Brain microvascular endothelial cell (primary cell): ENCODE data around the gene UBXN2A.

Experiments
- DNase-seq: peaks from one replicate; pipeline ENCODE4 v3.0.0-alpha.2; 2020
- H3K27ac ChIP-seq: fragments of 250-450 bp; sonication (Bioruptor Pico); 2 replicates; pipeline ENCODE4 v1.5.1; 2020; ENCODE audit warnings: mild to moderate bottlenecking, moderate library complexity
- H3K27me3 ChIP-seq: fragments of 250-450 bp; sonication (Bioruptor Pico); replicated peaks from 2 replicates; pipeline ENCODE4 v1.5.1; 2020; ENCODE audit warnings: mild to moderate bottlenecking
- H3K36me3 ChIP-seq: fragments of 250-450 bp; sonication (Bioruptor Pico); replicated peaks from 2 replicates; pipeline ENCODE4 v1.5.1; 2020; ENCODE audit warnings: mild to moderate bottlenecking
- H3K4me3 ChIP-seq: 2 replicates; pipeline ENCODE4 v1.5.1; 2011; ENCODE audit warnings: low read depth, mild to moderate bottlenecking, control low read depth, low read length, moderate library complexity
- CTCF ChIP-seq: IDR thresholded peaks from 2 replicates; pipeline ENCODE4 v1.5.1; 2011; ENCODE audit warnings: low read depth, mild to moderate bottlenecking, moderate library complexity, low read length, control low read depth, inconsistent platforms; ENCODE audit errors: missing control alignments
- in situ Hi-C: cut with HindIII; loops from 2 replicates; pipeline ENCODE4 v1.10.0; 2017; ENCODE audit warnings: low sequenced_read_pairs, low pct_ligation_motif_present

Gene UBXN2A

GRCh38 chr2:23939987-23940717 is at the start of gene UBXN2A:
Gene UBXN2A, plus strand, starts transcription at chr2:23940463. Its CDS starts 17,852 bp downstream, at chr2:23958315.
- H3K4me3 ChIP-seq: peak within 1 kb of the TSS; percentile 78
- TF ChIP-seq CTCF: no peak
- in situ Hi-C loops: no loop called here
- peak; percentile 50 for DNase-seq
- H3K27me3 ChIP-seq: no peaks in the 10 kb centered on the region
- peak within 1 kb of the TSS; percentile 84 for H3K27ac ChIP-seq
- H3K36me3 ChIP-seq: peaks cover 2% of the 10 kb centered on the region

- Histone ChIP-seq H3K27ac (no peak overlapping the region), H3K36me3 (no peaks in the 10 kb centered on the region), H3K27me3 (no peaks in the 10 kb centered on the region), H3K4me3 (no peak overlapping the region)
- DNase-seq: no peak
- in situ Hi-C loops: loop anchor here (25.0 kb wide), 1 partner anchor 88 kb away; no protein-coding TSS in a partner anchor
- TF ChIP-seq CTCF: no peak
Observed at GRCh38 chr2:23900133-23900532, 40.1 kb upstream of the UBXN2A start.

GRCh38 chr2:23900541-23901322 is 39.5 kb upstream of the UBXN2A start:
- in situ Hi-C loops: loop anchor here (25.0 kb wide), 1 partner anchor 88 kb away; no protein-coding TSS in a partner anchor
- Histone ChIP-seq H3K4me3 (no peak overlapping the region), H3K36me3 (no peaks in the 10 kb centered on the region), H3K27ac (peak overlapping the region; percentile 51), H3K27me3 (no peaks in the 10 kb centered on the region)
- TF ChIP-seq CTCF: no peak
- peak; percentile 86 for DNase-seq

GRCh38 chr2:23901966-23902846 is 38.1 kb upstream of the UBXN2A start:
- no peaks in the 10 kb centered on the region for H3K36me3 ChIP-seq
- H3K4me3 ChIP-seq: no peak overlapping the region
- in situ Hi-C loops: loop anchor here (25.0 kb wide), 1 partner anchor 90 kb away; no protein-coding TSS in a partner anchor
- no peak overlapping the region for H3K27ac ChIP-seq
- no peaks in the 10 kb centered on the region for H3K27me3 ChIP-seq
- no peak for TF ChIP-seq CTCF
- no peak for DNase-seq

- in situ Hi-C loops: loop anchor here (25.0 kb wide), 1 partner anchor 91 kb away; no protein-coding TSS in a partner anchor
- no peak for DNase-seq
- no peaks in the 10 kb centered on the region for H3K36me3 ChIP-seq
- H3K4me3 ChIP-seq: no peak overlapping the region
- TF ChIP-seq CTCF: no peak
- no peak overlapping the region for H3K27ac ChIP-seq
- H3K27me3 ChIP-seq: no peaks in the 10 kb centered on the region
Observed at GRCh38 chr2:23903034-23903433, 37.2 kb upstream of the UBXN2A start.
